Activated CD8-positive, alpha-beta memory T cell treated with anti-CD3 and anti-CD28 coated beads, Interleukin-2, amount 10 ng/mL, durations not matched to agents 7 days and 5 days (primary cell): Measurements from ENCODE around the gene PLEKHM3. TPM values are rescaled to one million over a fixed set of nuclear protein-coding genes. Genes with fewer than 3 reads are reported as not detected.
A peak's percentile ranks its signal among the peaks of the same experiment; 100 is the strongest.

Experiments used
- ATAC-seq: fragments of 150-1000 bp; cut with Tn5 transposase; one replicate; pipeline ENCODE4 v1.10.0; 2021; ENCODE audit warnings: moderate library complexity
- CTCF ChIA-PET: fragments of 350-600 bp; sonication (Branson Sonifier 250); formaldehyde crosslinking; loops from one replicate; lab custom pipeline; 2021; ENCODE audit warnings: antibody characterized with exemption; lab: Charles Lee
- DNase-seq: peaks from one replicate; pipeline ENCODE4 v3.0.0-alpha.2; 2020
- H3K27ac Mint-ChIP-seq: one replicate; pipeline ENCODE4 v1.8.0; 2021; ENCODE audit warnings: mild to moderate bottlenecking, mixed read lengths
- H3K27me3 Mint-ChIP-seq: one replicate; pipeline ENCODE4 v1.8.0; 2021; ENCODE audit warnings: mixed read lengths
- H3K36me3 Mint-ChIP-seq: one replicate; pipeline ENCODE4 v1.8.0; 2021; ENCODE audit warnings: mild to moderate bottlenecking, mixed read lengths
- H3K4me1 Mint-ChIP-seq: one replicate; pipeline ENCODE4 v1.8.0; 2021; ENCODE audit warnings: mixed read lengths
- H3K4me3 Mint-ChIP-seq: one replicate; pipeline ENCODE4 v1.8.0; 2021; ENCODE audit warnings: mild to moderate bottlenecking, moderate library complexity, mixed read lengths
- H3K9me3 Mint-ChIP-seq: one replicate; pipeline ENCODE4 v1.8.0; 2022; ENCODE audit warnings: low read depth, mixed read lengths
- total RNA-seq, 2 experiments: library from RNA; stranded (reverse); gene quantifications; one replicate each; pipeline ENCODE4 v1.2.3, GENCODE V29; 2021

The PLEKHM3 gene
- 1 to 10 TPM; 4.7 to 5.1 TPM for total RNA-seq

DNA sequence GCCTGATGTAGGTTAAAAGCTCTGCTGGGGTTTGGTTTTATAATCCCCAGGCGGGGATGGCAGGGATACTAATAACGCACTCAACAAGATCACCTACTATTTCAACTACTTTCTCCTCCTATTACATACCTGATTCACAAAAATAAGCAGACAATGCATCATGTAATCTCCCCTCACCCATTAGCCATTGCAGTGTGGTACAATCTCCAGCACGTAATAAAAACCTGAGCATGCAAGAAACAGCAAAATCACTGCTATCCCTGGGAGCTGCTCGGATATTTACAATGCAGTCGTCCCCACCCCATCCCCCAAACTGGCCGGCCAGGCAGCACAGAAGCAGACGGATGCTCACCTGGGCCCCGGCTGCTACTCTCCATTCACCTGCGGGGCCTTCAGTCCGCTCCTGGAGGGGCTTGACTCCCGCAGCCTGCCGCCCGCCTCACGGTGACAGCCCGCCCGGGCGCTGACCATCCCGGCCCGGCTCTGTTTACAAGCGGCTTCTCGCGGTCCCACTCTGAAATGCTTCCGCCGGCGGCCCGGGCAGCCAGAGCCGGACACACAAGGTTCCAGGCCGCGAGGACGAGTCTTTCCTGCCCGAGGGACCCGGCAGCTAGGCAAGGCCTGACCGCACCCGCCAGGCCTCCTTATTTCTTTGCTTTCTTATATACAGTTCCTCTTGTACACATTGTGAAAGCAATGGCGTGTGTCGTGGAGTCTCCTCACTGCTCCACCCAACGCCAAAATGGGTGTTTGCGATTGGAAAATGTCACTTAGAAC lies at the start of gene PLEKHM3:
TSS of gene PLEKHM3 (minus strand) at position 491 of the 777 bp plus-strand sequence. CDS start 23,888 bp downstream, outside the sequence.
- H3K4me1 Mint-ChIP-seq: peaks cover 16% of the 10 kb centered on the region
- H3K27ac Mint-ChIP-seq: peak within 1 kb of the TSS; percentile 87
- H3K4me3 Mint-ChIP-seq: peak within 1 kb of the TSS; percentile 87
- ATAC-seq (peak; percentile 95), DNase-seq (peak; percentile 85)
- peaks cover 2% of the 10 kb centered on the region for H3K27me3 Mint-ChIP-seq
- no peaks in the 10 kb centered on the region for H3K9me3 Mint-ChIP-seq
- H3K36me3 Mint-ChIP-seq: no peaks in the 10 kb centered on the region
- CTCF ChIA-PET: interaction anchor here (0.9 to 2.2 kb wide), 6 partner anchors 15 to 398 kb away, joined by 3 to 10 read pairs (median 4); partner anchors contain the start of gene FZD5

- Mint-ChIP-seq H3K4me3 (no peak overlapping the region), H3K27me3 (peaks cover 18% of the 10 kb centered on the region), H3K4me1 (no peaks in the 10 kb centered on the region), H3K36me3 (no peaks in the 10 kb centered on the region), H3K27ac (no peak overlapping the region), H3K9me3 (no peaks in the 10 kb centered on the region)
- CTCF ChIA-PET: no interaction called here
- DNase-seq (no peak), ATAC-seq (no peak)
Observed at GRCh38 chr2:208074610-208075356, 49.5 kb upstream of the PLEKHM3 start.

GRCh38 chr2:208072250-208072892 lies 47.0 kb upstream of the PLEKHM3 start:
- H3K9me3 Mint-ChIP-seq: no peaks in the 10 kb centered on the region
- no peaks in the 10 kb centered on the region for H3K36me3 Mint-ChIP-seq
- H3K4me1 Mint-ChIP-seq: no peaks in the 10 kb centered on the region
- ATAC-seq (peak; percentile 65), DNase-seq (peak; percentile 61)
- H3K4me3 Mint-ChIP-seq: no peak overlapping the region
- H3K27me3 Mint-ChIP-seq: peaks cover 12% of the 10 kb centered on the region
- CTCF ChIA-PET: interaction anchor here (0.6 to 2.9 kb wide), 8 partner anchors 9 to 442 kb away, joined by 3 to 12 read pairs (median 3); no protein-coding TSS in a partner anchor
- no peak overlapping the region for H3K27ac Mint-ChIP-seq

- Mint-ChIP-seq H3K4me3 (no peak overlapping the region), H3K9me3 (no peaks in the 10 kb centered on the region), H3K27ac (no peak overlapping the region), H3K36me3 (no peaks in the 10 kb centered on the region), H3K27me3 (peaks cover 4% of the 10 kb centered on the region), H3K4me1 (no peaks in the 10 kb centered on the region)
- CTCF ChIA-PET: no interaction called here
- no peak for DNase-seq
- no peak for ATAC-seq
Observed at GRCh38 chr2:208069186-208069585, 43.9 kb upstream of the PLEKHM3 start.

DNA sequence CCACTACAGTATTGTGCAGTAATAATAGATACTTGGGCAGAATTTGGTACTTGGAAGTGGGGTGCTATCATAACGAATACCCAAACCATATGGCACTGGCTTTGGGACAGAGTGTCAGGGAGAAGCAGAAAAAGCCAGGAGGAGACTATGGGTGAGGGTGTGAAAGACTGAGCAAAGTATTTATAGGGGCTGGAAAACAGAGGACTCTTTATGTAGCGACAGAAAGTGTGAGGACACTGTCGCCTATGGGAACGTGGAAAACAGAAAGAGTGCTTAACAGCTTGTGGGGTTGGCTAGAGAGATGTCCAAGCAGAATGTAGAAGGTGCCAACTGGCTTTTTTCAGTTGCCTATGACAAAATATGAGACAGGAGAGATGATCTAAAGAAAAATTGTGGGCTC lies 40.7 kb upstream of the PLEKHM3 start:
- Mint-ChIP-seq H3K27ac (no peak overlapping the region), H3K36me3 (no peaks in the 10 kb centered on the region), H3K27me3 (no peaks in the 10 kb centered on the region), H3K4me1 (no peaks in the 10 kb centered on the region), H3K4me3 (no peak overlapping the region), H3K9me3 (no peaks in the 10 kb centered on the region)
- no peak for DNase-seq
- CTCF ChIA-PET: no interaction called here
- no peak for ATAC-seq

DNA sequence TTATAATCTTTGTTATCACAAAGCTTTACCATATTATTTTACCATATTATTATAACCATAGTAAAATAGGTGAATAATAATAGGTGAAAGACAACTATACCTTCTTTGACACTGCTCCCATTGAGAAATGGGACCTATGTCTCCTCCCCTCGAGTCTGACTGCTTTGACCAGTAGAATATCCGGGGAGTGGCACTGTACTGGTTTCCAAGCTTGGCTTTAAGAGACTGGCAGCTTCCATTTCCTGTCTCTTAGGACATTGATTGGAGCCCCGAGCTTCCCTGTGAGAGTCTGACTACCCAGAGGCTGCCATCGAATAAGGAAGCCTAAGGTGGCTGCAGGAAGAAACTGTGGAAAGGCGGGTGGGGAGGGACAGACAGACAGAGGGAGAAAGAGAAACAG lies 40.1 kb upstream of the PLEKHM3 start:
- DNase-seq (no peak), ATAC-seq (no peak)
- Mint-ChIP-seq H3K36me3 (no peaks in the 10 kb centered on the region), H3K4me1 (no peaks in the 10 kb centered on the region), H3K9me3 (no peaks in the 10 kb centered on the region), H3K27me3 (no peaks in the 10 kb centered on the region), H3K27ac (no peak overlapping the region), H3K4me3 (no peak overlapping the region)
- CTCF ChIA-PET: no interaction called here

GRCh38 chr2:208064220-208064961 lies 39.1 kb upstream of the PLEKHM3 start:
- CTCF ChIA-PET: interaction anchor here (1.0 to 1.4 kb wide), 2 partner anchors 19 to 318 kb away, joined by 3 read pairs; no protein-coding TSS in a partner anchor
- no peak overlapping the region for H3K27ac Mint-ChIP-seq
- no peaks in the 10 kb centered on the region for H3K27me3 Mint-ChIP-seq
- H3K4me3 Mint-ChIP-seq: no peak overlapping the region
- ATAC-seq (no peak), DNase-seq (no peak)
- no peaks in the 10 kb centered on the region for H3K36me3 Mint-ChIP-seq
- H3K4me1 Mint-ChIP-seq: no peaks in the 10 kb centered on the region
- no peaks in the 10 kb centered on the region for H3K9me3 Mint-ChIP-seq

- no peaks in the 10 kb centered on the region for H3K4me1 Mint-ChIP-seq
- no peak for DNase-seq
- CTCF ChIA-PET: interaction anchor here (0.9 to 1.1 kb wide), 2 partner anchors 9 to 23 kb away, joined by 3 to 5 read pairs; no protein-coding TSS in a partner anchor
- H3K9me3 Mint-ChIP-seq: no peaks in the 10 kb centered on the region
- no peaks in the 10 kb centered on the region for H3K36me3 Mint-ChIP-seq
- H3K27me3 Mint-ChIP-seq: no peaks in the 10 kb centered on the region
- ATAC-seq: no peak
- H3K4me3 Mint-ChIP-seq: no peak overlapping the region
- H3K27ac Mint-ChIP-seq: no peak overlapping the region
Observed at GRCh38 chr2:208062961-208063360, 37.6 kb upstream of the PLEKHM3 start.

DNA sequence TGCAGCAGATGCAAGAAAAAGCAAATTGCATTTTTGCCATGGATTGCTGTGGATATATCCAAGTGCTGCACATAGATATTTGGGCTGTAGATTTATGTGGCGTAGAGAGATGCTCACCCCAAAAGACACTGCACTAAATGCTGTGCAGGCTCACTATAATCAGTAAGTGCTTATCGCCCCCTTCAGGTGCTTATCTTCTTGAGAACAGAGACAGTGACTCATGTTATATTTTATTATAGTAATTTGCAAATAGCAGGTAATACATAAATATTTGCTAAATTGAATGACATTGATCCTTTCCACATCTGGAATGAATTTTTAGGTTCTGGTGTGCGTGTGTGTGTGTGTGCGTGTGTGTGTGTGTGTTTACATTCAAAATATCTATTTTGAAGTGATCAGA lies 36.8 kb upstream of the PLEKHM3 start:
- no peak overlapping the region for H3K27ac Mint-ChIP-seq
- CTCF ChIA-PET: no interaction called here
- ATAC-seq (no peak), DNase-seq (no peak)
- H3K27me3 Mint-ChIP-seq: no peaks in the 10 kb centered on the region
- no peaks in the 10 kb centered on the region for H3K36me3 Mint-ChIP-seq
- H3K4me1 Mint-ChIP-seq: no peaks in the 10 kb centered on the region
- H3K4me3 Mint-ChIP-seq: no peak overlapping the region
- no peaks in the 10 kb centered on the region for H3K9me3 Mint-ChIP-seq

GRCh38 chr2:208057108-208057507 lies 31.8 kb upstream of the PLEKHM3 start:
- CTCF ChIA-PET: no interaction called here
- ATAC-seq: no peak
- H3K9me3 Mint-ChIP-seq: no peaks in the 10 kb centered on the region

DNA sequence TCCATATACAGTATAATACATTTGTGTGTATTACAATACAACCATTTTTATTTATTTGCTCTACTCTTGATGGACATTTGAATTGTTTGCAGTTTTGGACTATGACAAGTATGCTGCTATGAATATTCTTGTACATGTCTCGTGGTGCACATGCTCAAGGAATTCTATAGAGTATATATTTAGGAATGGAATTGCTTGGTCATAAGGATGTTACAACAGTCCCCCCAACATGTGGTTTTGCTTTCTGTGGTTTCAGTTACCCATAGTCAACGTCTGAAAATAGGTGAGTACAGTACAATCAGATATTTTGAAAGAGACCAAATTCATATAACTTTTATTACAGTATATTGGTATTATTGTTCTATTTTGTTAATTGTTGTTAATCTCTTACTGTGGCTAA lies 24.1 kb upstream of the PLEKHM3 start:
- Mint-ChIP-seq H3K9me3 (no peaks in the 10 kb centered on the region), H3K4me3 (no peak overlapping the region), H3K27me3 (peaks cover 21% of the 10 kb centered on the region), H3K27ac (no peak overlapping the region), H3K36me3 (no peaks in the 10 kb centered on the region), H3K4me1 (no peaks in the 10 kb centered on the region)
- ATAC-seq (no peak), DNase-seq (no peak)
- CTCF ChIA-PET: no interaction called here

More at GRCh38 chr2:208057108-208057507, 31.8 kb upstream of the PLEKHM3 start:
- no peaks in the 10 kb centered on the region for H3K36me3 Mint-ChIP-seq
- H3K4me3 Mint-ChIP-seq: no peak overlapping the region
- H3K27ac Mint-ChIP-seq: no peak overlapping the region
- no peak for DNase-seq
- H3K27me3 Mint-ChIP-seq: peaks cover 14% of the 10 kb centered on the region
- no peaks in the 10 kb centered on the region for H3K4me1 Mint-ChIP-seq

DNA sequence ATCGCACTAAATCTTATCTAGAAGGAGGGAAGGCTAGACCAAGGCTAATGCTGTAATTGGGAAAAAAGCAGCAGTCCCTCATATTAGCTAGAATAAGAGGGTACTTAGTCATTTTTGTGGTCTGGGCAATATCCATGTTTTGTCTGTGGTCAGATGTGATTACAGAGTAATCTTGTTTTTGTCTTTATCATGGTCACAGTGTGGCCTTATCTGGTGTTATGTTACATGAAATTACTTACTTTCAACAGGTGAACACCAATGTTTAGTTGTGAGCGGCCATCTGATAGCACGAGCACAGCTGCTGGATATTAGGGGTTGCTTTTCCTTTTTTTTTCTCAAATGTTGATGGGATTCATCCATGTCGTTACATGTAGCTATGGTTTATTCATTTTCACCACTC lies 23.7 kb upstream of the PLEKHM3 start:
- ATAC-seq (no peak), DNase-seq (no peak)
- Mint-ChIP-seq H3K9me3 (no peaks in the 10 kb centered on the region), H3K4me3 (no peak overlapping the region), H3K36me3 (no peaks in the 10 kb centered on the region), H3K27ac (no peak overlapping the region), H3K4me1 (no peaks in the 10 kb centered on the region), H3K27me3 (peaks cover 21% of the 10 kb centered on the region)
- CTCF ChIA-PET: no interaction called here

DNA sequence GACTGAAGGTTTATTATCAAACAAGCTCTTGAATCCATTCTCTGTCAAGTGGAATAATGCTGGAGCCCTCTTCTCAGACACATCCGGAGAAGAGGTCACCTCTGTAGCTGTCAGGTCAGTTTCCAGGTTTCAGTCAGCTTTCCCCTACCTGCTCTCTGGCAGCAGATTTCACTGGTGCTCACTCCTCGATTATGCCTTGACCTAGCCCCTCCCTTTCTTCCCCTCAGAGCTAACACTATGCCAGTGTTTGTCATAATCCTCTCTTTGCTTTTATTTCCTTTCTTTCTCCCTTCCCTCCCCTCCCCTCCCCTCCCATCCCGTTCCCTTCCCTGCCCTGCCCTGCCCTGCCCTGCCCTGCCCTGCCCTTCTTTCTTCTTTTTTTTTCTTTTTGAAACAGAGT lies 22.5 kb upstream of the PLEKHM3 start:
- H3K4me1 Mint-ChIP-seq: no peaks in the 10 kb centered on the region
- H3K36me3 Mint-ChIP-seq: no peaks in the 10 kb centered on the region
- no peak for ATAC-seq
- CTCF ChIA-PET: interaction anchor here (1.1 kb wide), 2 partner anchors 14 to 302 kb away, joined by 4 read pairs; no protein-coding TSS in a partner anchor
- no peaks in the 10 kb centered on the region for H3K9me3 Mint-ChIP-seq
- no peak overlapping the region for H3K27ac Mint-ChIP-seq
- peaks cover 23% of the 10 kb centered on the region for H3K27me3 Mint-ChIP-seq
- no peak overlapping the region for H3K4me3 Mint-ChIP-seq
- no peak for DNase-seq
